ENCODE results near the gene CIC. TPM values are rescaled to one million over a fixed set of nuclear protein-coding genes. Genes with fewer than 3 reads are reported as not detected.

CIC gene
- total and polyA plus RNA-seq, 10 of the 15 experiments (the other 5 are each of a cell fraction or from before 2014, with no cell fraction given): 0.18 to 50.6 (median 7.1) TPM

- in situ Hi-C loops (cut with MboI) (no loop called here), intact Hi-C loops (cut with micrococcal nuclease; ENCODE audit: unreplicated experiment) (no loop called here)
- RAD21 ChIA-PET (ENCODE audit: unreplicated experiment): interaction anchor here (1.9 kb wide), 1 partner anchor 29 kb away, joined by 5 read pairs; no protein-coding TSS in a partner anchor
- no TSS peak for BruUV-seq (replicated peaks)
- TF ChIP-seq PAX8 (IDR thresholded peaks at IDR 0.05) (no peak), SREBF1 (IDR thresholded peaks at IDR 0.05; ENCODE audit: low read length) (no peak), PML (IDR thresholded peaks at IDR 0.05; ENCODE audit: low read length) (no peak), SP1 (IDR thresholded peaks at IDR 0.05; ENCODE audit: low read depth, low read length) (no peak), NKRF (conservative IDR thresholded peaks at IDR 0.05) (no peak)
- SMC1A ChIA-PET (ENCODE audit: uncharacterized antibody, unreplicated experiment): interaction anchor here (0.9 to 1.9 kb wide), 3 partner anchors 8 to 29 kb away, joined by 3 to 13 read pairs (median 3); partner anchors contain the start of gene GSK3A
- Histone ChIP-seq H3K4me3 (no peak overlapping the region), H4K20me1 (ENCODE audit: control insufficient read depth, insufficient read depth) (no peaks in the 10 kb centered on the region), H3K4me1 (ENCODE audit: control insufficient read depth, insufficient read depth, low read length) (peaks cover 13% of the 10 kb centered on the region), H3K9ac (ENCODE audit: control insufficient read depth, insufficient read depth, low read length) (no peak overlapping the region), H3K4me2 (ENCODE audit: control insufficient read depth, insufficient read depth) (no peak overlapping the region), H2AFZ (ENCODE audit: control insufficient read depth, low read depth, low read length) (no peak overlapping the region), H3K36me3 (ENCODE audit: control insufficient read depth in 2 of 2, insufficient read depth in 2 of 2, low read length in 1 of 2) (peaks cover 0 to 7% of the 10 kb centered on the region in 2 experiments; a peak in 2 of 4 replicates), H3K9me3 (replicated peaks; ENCODE audit: control insufficient read depth, insufficient read depth, low read length) (no peaks in the 10 kb centered on the region), H3K79me2 (ENCODE audit: control insufficient read depth, insufficient read depth, low read length) (peaks cover 43% of the 10 kb centered on the region), H3K27me3 (replicated peaks in 1 of 2; ENCODE audit: control insufficient read depth in 2 of 2, insufficient read depth in 2 of 2, low read length in 1 of 2) (no peaks in the 10 kb centered on the region), H3K27ac (ENCODE audit: control insufficient read depth, insufficient read depth) (no peak overlapping the region)
- POLR2A ChIA-PET: interaction anchor here (0.7 kb wide), 1 partner anchor 11 kb away, joined by 3 read pairs; no protein-coding TSS in a partner anchor
- 91% methylated on average over 15 of the region's 15 CpGs for WGBS (ENCODE audit: insufficient coverage, insufficient replicate concordance, low lambda C conversion rate, missing lambda C conversion rate)
- FAIRE-seq (no peak), DNase-seq (ENCODE audit: low read depth, low spot score) (no peak), ATAC-seq (no peak)
- CTCF ChIA-PET: interaction anchor here (2.3 kb wide), 1 partner anchor 29 kb away, joined by 19 read pairs; no protein-coding TSS in a partner anchor
Observed at GRCh38 chr19:42250183-42250665, 18.8 kb upstream of the CIC start.

All from GM12878 (cell line).